HG03521 (cell line): ENCODE measurements around the gene PAPPA2.
"Not testable (repeated sequence)": the region's sequence is repeated elsewhere in the genome, so short reads cannot be mapped to it uniquely, and the experiment has no call there.

ENCODE experiments used
- ATAC-seq: cut with Tn5 transposase; IDR thresholded peaks from one replicate; pipeline ENCODE4 v1.9.1; 2021; ENCODE audit warnings: mild to moderate bottlenecking, moderate library complexity; ENCODE audit not compliant: unreplicated experiment

The PAPPA2 gene

DNA sequence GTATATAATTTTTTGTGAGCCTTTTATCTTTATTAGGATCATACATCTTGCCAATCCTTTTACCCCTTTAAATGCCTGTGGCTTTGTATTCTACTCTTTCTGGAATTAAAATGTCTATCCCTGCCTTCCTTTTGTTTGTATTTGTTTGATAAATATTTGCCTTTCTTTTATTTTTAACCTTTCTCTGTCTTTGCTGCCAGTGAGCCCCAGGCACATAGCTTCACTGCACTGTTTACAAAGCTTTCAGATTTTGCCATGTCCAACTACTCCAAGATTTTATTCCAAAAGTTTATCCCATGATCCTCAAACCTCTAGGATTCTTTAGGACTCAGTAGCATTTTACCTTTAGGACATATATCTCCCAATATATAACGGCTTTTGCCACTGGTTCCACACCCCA, 281.2 kb downstream of the PAPPA2 start:
- ATAC-seq, result no peak

DNA sequence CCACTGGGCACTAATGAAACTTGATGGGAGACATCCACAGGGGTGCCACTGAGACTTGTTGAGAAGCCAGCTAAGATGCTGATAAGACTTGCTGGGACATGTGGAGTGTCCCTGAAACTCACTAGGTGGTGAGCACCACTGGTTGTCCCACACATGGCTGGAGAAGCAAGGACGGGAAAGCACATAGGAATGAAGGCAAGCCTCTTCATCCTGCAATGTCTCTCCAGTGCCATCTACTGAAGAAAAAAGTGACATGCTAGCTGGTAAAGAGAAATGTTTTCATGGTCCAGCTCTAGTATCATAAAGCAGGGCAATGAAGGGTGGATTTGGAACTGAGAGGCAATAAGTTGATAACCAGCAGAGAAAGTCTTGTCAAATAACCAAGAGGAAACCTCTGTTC, 283.0 kb downstream of the PAPPA2 start:
- no peak for ATAC-seq

GRCh38 chr1:176752505-176752904, 289.5 kb downstream of the PAPPA2 start:
- ATAC-seq, result no peak

- no peak for ATAC-seq
These were observed 291.7 kb downstream of the PAPPA2 start for GRCh38 chr1:176754676-176755075.

DNA sequence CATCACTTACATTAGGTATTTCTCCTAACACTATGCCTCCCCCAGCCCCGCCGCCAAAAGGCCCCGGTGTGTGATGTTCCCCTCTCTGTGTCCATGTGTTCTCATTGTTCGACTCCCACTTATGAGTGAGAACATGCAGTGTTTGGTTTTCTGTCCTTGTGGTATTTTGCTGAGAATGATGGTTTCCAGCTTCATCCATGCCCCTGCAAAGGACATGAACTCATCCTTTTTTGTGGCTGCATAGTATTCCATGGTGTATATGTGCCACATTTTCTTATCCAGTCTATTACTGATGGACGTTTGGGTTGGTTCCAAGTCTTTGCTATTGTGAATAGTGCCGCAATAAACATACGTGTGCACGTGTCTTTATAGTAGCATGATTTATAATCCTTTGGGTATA, 293.8 kb downstream of the PAPPA2 start:
- not testable (repeated sequence) for ATAC-seq

- ATAC-seq, result no peak
These were observed 302.6 kb downstream of the PAPPA2 start for GRCh38 chr1:176765608-176766007.

GRCh38 chr1:176766779-176767178, 303.8 kb downstream of the PAPPA2 start:
- ATAC-seq, result no peak

- ATAC-seq, result no peak
These were observed 304.8 kb downstream of the PAPPA2 start for GRCh38 chr1:176767714-176768136.

- ATAC-seq, result no peak
These were observed 305.6 kb downstream of the PAPPA2 start for GRCh38 chr1:176768532-176768931.

DNA sequence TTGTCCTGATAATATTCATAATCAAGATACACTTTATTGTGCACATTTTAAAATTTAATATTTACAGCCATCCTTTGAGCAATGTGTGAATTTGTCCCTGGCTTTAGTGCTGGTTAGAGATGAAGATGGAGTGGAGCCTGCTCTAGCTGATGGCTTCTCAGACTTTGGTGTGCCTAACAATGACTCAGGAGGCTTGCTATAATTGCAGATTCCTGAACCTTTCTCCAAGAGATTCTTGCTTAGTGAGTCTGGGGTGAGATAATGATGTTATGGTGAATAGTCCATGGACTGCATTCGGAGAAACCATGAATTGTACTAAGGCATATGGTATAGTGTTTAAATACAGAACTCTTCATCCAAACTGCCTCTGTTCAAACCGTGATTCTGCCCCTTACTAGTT, 307.1 kb downstream of the PAPPA2 start:
- ATAC-seq, result no peak

GRCh38 chr1:176773038-176773437, 310.1 kb downstream of the PAPPA2 start:
- no peak for ATAC-seq

DNA sequence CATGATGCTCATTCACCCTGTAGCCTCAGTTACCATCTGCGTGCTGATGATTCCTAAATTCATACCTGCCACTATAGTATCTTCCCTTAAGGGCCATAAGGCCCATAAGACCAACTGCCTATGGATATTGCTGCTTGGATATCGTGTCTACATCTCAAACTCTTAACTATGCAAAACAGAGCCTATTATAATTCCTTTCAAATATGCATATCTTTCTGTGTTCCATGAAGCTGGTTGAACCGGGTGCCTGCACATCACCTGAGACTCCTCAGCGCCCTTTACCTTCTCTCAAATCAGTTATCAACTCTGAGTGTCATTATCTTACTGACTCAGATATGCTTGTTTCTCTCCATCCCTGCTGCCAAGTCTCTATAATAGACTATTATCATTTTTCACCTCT, 311.2 kb downstream of the PAPPA2 start:
- no peak for ATAC-seq

- no peak for ATAC-seq
These were observed 312.4 kb downstream of the PAPPA2 start for GRCh38 chr1:176775378-176775777.

DNA sequence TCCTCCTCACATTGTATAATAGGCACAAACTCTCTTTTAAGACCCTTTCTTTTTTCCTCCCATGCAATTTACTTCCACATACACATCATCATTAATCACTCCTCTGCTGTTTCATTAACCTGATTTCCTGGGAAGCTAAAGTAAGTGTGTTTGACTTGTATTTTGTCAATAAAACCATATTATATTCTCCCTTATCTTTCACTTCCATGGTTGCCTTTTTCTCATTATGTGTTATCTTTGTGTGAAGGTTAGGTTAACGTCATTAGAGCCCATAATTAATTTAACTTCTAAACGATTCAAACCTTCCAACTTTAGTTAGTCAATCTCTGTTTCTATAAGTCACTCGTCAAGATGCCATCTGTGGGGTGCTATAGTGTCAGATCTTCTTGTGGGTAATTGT, 313.0 kb downstream of the PAPPA2 start:
- no peak for ATAC-seq

DNA sequence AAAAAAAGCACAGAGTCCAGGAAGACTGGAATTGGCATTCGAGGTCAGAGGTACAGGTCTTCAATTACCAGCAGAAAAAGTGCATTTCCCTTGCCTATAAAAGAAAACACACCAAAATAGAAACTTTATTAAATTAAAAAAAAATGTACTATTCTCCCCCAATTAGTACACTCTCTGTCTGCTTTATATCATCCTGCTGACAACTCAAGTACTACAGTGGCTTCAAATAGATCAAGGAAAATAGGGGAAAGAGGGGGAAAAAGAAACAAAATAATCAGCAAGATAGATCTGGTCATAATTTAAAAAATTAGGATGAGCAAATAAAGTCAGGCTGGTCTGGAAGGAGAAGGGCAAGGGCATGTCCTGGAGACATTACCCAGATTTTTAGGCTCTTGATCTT, 315.1 kb downstream of the PAPPA2 start:
- ATAC-seq, result no peak

DNA sequence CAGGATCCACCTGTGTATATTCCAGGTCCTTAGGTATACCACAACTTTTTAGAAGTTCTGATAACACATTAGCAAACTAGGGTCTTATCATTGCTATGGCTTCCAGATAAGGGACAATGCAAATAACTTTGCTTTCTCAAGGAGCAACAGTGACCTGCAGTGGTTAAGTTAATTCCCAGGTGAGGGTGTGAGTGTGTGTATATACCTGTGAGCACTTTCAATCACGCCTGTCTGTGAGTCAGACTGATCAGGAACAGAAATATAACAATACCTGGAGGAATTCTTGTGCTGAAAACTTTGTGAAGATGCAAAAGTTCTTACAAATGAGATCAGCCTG, 317.0 kb downstream of the PAPPA2 start:
- no peak for ATAC-seq

- ATAC-seq, result no peak
These were observed 320.3 kb downstream of the PAPPA2 start for GRCh38 chr1:176783309-176783708.

DNA sequence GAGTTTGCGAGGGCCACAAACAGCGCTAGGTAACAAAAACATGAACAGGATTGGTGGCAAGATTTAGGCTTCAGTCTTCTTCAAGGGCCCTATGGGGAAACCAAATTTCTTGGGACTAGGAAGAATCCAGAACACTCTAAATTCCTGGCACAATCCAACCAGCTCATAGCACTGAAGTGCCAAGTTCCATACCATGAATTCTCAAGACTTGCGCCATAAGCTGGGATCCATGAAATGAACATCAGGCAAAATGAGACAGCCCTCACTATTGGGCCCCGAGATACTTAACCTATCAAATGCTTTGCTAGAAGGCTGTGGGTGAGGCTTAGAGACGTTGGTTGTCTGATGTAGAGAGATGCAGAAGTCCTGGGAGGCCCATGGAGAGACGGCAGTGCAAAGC, 322.1 kb downstream of the PAPPA2 start:
- no peak for ATAC-seq

- no peak for ATAC-seq
These were observed 322.8 kb downstream of the PAPPA2 start for GRCh38 chr1:176785791-176786190.

DNA sequence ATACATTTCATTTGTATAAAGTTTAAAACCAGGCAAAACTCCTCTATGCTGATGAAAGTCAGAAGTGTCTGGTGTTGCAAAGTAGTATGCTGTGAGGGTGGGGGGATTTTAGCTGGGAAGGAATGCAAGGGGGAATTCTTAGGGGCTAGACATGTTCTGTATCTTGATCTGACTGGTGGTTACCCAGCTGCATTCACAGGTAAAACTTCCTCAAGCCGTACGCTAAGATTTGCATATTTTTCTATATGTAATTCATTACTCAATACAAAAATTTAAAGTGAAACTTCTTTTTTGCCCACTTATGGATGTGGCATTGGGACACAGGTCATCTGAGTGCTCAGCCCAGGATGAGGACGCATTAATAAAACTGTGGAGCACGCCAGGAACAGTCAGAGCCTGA, 323.3 kb downstream of the PAPPA2 start:
- ATAC-seq, result no peak

- no peak for ATAC-seq
These were observed 326.7 kb downstream of the PAPPA2 start for GRCh38 chr1:176789571-176790090.

DNA sequence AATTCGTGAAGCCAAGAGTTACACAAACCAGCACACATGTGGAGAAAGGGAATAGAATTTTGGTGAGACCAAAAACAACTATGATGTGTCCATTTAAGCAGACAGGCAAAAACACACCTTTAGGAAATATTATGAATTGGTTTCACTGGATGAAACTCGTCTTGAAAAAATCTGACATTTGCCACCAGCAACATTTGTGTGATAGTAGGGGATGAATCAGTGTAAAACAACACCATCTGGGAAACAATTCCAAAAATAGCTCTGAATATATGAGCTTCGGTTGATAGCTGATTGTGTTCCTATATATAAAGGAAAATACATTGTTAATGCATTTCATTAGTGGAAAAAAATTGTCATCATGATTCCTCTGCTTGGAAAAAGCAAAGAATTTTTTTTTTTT, 327.8 kb downstream of the PAPPA2 start:
- ATAC-seq, result no peak

GRCh38 chr1:176791906-176792305, 328.9 kb downstream of the PAPPA2 start:
- ATAC-seq, result no peak
